D721Med (cell line): ENCODE results near the gene RASL11A.
"Not testable (repeated sequence)": the region's sequence is repeated elsewhere in the genome, so short reads cannot be mapped to it uniquely, and the experiment has no call there.

ENCODE experiments used
- DNase-seq: peaks from one replicate; pipeline ENCODE4 v3.0.0; 2011; ENCODE audit warnings: low spot score; ENCODE audit not compliant: insufficient read length
- FAIRE-seq: peaks from 2 replicates; lab custom pipeline; 2011; peaks lifted over from hg19 to GRCh38; lab: Jason Lieb, UNC
- CTCF ChIP-seq: IDR thresholded peaks from 2 replicates; pipeline ENCODE4 v1.5.1; 2012; ENCODE audit warnings: mild to moderate bottlenecking, control low read depth; ENCODE audit not compliant: insufficient read depth; ENCODE audit errors: missing control alignments

RASL11A gene

DNA sequence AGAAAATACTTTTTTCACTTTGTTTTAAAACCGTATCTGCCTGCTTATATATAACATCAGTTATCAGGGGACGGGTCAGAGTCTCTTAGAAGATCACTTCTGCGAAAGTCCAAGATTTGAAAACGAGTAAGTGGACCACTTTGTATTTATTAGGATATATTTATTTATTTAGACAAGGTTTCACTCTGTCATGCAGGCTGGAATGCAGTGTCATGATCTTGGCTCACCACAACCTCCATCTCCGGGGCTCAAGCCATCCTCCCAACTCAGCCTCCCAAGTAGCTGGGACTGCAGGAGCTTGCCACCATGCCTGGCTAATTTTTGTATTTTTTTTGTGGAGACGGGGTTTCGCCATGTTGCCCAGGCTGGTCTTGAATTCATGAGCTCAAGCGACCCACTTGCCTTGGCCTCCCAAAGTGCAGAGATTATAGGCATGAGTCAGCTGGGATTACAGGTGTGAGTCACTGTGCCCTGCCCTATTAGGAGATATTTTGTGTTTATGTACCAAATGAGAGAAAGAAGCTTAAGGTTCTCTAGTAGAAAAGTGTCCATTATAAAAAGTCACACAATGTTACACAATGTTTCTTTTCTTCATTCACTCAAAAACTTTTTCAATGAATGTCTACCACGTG, 39.5 kb downstream of the RASL11A start:
- FAIRE-seq (no peak), DNase-seq (no peak)
- TF ChIP-seq CTCF = no peak

- DNase-seq (no peak), FAIRE-seq (no peak)
- TF ChIP-seq CTCF = no peak
Observed at GRCh38 chr13:27310946-27311345, 40.3 kb downstream of the RASL11A start.

GRCh38 chr13:27311518-27312210, 41.0 kb downstream of the RASL11A start:
- FAIRE-seq = no peak
- no peak for TF ChIP-seq CTCF

DNA sequence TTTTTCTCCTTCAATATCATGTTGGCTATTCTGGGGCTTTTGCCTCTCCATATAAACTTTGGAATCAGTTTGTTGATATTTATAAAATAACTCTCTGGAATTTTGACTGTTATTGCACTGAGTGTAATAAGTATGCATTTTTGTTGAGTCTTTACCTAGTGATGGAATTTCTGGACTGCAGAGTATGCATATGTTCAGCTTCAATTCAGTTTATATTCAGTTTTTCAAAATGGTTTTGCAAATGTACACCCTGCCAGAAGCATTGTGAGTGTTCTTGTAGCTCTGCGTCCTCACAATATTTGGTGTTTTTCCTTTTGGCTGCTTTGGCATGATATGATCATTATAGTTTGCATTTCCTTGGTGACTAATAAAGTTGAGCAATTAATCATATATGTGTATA, 43.1 kb downstream of the RASL11A start:
- FAIRE-seq (no peak), DNase-seq (no peak)
- TF ChIP-seq CTCF = no peak

More at GRCh38 chr13:27311518-27312210, 41.0 kb downstream of the RASL11A start:
- no peak for DNase-seq

DNA sequence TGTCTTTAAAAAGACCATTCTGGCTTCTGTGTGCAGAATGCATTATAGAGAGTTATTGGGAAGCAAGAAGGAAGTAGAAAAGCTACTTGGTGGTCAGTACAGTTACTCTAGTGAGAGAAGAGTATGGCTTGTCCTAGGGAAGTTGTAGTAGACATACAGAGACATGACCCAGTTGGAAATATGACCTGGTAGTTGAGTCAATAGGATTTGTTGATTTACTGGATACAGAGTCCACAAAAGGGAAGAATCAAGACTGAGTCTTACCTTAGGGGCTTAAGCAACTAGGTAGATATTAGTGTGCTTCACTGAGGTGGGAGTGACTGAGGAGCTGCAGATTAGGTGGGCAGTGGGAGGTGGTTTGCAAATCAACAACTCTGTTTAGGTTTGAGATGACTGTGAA, 48.8 kb downstream of the RASL11A start:
- FAIRE-seq (no peak), DNase-seq (no peak)
- no peak for TF ChIP-seq CTCF

GRCh38 chr13:27321468-27322431, 51.1 kb downstream of the RASL11A start:
- no peak for TF ChIP-seq CTCF
- FAIRE-seq = no peak

DNA sequence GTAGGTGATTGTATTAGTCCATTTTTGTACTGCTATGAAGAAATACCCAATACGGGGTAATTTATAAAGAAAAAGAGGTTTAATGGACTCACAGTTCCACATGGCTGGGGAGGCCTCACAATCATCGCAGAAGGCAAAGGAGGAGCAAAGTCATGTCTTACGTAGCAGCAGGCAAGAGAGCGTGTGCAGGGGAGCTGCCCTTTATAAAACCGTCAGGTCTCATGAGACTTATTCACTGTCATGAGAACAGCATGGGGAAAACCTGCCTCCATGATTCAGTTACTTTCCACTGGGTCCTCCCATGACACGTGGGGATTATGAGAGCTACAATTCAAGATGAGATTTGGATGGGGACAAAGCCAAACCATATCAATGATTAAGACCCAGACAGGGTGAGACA, 51.8 kb downstream of the RASL11A start:
- DNase-seq, FAIRE-seq: not testable (repeated sequence)

More at GRCh38 chr13:27321468-27322431, 51.1 kb downstream of the RASL11A start:
- DNase-seq = no peak
